ENCODE data around the gene TMEM82.

The TMEM82 gene

DNA sequence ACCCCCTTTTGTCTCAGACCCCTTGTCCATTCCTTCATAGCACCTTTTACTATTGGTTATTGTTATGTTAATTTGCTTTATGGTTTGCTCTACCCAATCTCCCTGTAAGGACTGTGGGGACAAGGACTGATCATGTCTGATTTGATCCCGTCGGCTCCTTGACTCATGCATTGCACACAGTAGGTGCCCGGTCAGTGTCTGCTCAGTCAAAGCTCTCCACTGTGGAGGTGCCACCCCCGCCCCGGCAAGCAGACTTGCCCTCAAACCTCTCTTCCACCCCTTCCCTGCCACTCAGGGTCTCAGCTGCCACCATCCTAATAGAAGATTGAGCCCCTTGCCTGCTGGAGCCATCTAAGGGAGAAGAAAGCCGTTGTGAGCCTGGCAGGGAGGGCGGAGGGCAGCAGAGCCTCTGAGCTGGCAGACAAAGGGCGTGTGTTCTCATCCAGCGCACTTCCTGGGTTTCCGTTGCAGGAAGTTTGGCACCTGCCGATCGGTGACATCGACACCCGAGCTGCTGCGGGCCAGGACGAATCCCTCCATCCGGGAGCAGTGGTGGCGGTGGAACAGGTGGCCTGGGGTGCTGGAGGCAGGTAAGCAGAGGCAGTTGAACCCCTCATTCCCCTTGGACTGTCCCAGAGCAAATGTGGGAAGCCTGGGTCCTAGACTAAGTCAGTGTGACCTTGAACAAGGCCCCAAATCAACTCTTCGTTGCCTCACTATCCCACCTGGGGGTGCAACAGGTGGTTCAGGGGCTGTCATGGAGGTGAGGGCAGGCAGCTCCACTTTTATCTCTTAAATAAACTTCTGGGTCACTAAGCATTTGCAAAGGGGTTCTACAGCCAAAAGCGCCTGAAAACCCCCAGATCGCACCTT, 14.1 kb downstream of the TMEM82 start:
- DNase-seq (ENCODE audit: low read depth, low spot score) = no peak

DNA sequence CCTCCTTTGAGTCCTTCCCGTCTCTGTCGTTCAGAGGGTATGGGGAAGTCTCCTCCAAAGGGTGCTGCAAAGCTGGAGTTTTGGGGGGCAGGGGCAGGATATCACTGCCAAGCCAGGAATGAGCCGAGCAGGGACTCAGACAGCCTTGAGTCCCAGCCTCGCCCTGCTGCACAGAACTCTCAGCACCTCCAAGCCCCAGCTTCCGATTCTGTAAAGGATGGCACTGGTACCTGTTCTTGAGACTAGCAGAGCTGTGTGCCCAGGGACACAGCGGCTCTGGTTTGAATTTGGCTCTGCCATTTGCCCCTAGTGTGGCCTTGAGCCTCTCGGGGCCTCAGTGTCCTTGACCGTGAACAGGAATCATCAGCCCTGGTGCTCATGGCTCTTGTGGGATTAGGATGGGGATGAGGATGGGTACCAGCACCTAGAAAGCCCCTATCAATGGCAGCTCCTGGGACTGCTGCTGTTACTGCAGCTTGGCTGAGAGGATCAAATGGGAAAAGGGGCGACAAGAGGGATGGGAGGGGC, 14.8 kb downstream of the TMEM82 start:
- DNase-seq (ENCODE audit: low read depth, low spot score) = no peak

DNA sequence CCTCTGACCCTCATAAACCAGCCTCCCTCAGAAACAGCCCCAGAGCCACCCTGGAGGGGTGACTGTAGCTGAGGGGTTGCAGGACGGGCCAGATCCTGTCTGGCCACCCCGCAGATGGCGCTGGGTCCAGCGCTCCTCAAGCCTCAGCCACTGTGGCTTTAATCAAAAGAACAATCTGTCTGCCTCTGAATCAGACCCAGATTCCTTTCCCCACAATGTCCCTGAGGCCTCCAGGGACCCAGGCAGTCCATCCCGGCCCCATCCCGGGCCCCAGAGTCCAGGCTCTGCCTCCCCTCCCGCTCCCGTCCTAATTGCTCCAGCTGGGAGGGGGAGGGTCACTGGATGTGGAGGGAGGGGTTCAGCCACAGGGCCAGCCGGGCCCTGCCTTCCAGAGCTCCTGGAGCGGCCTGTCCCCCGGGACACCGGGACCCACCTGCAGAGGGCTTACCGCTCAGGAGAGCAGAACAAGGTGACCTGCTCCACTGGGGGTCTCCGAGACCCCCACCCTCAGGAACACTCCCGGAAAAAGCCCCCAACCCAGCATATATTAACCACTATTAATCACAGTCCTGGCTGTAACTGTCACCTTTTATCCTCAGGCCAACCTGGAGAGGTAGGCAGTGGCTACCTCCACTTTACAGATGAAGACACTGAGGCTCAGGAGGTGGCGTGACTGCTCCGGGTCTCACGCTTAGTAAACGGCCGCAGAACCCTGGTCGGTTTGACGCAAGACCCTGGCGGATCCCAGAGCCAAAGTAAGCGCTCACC, 15.5 kb downstream of the TMEM82 start:
- no peak for DNase-seq (ENCODE audit: low read depth, low spot score)

DNA sequence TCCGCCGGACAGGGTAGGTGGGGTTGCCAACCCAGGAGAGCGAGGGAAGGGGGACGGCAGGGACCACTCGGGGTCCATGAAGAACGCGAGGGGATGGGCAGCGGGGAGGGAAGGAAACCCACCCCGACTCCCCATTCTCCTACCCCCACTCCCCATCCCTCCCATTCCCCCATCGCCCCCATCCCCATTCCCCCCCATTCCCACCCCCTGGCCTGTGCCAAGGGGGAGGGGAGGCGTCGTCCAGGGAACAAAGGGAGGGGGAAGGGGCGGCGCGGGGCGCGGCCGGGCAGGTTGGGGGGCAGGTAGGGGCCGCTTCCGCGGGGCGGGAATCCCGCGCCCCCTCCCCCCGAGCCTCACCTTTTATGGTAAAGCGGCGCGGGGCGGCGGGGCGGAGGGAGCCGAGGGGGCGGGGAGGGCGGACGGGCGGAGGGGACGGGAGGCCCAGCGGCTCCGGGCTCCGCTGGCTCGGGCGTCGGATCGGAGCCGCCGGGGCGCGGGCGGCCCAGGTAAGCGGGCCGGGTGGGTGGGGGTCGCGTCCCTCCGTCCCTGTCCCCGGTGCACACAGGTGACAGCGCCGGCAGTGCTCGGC, 16.1 kb downstream of the TMEM82 start, which contains the start of gene FBLIM1:
FBLIM1 (plus strand) TSS at position 453 of the 589 bp plus-strand sequence. CDS start 6,189 bp downstream, outside the sequence.
- no peak for DNase-seq (ENCODE audit: low read depth, low spot score)

DNA sequence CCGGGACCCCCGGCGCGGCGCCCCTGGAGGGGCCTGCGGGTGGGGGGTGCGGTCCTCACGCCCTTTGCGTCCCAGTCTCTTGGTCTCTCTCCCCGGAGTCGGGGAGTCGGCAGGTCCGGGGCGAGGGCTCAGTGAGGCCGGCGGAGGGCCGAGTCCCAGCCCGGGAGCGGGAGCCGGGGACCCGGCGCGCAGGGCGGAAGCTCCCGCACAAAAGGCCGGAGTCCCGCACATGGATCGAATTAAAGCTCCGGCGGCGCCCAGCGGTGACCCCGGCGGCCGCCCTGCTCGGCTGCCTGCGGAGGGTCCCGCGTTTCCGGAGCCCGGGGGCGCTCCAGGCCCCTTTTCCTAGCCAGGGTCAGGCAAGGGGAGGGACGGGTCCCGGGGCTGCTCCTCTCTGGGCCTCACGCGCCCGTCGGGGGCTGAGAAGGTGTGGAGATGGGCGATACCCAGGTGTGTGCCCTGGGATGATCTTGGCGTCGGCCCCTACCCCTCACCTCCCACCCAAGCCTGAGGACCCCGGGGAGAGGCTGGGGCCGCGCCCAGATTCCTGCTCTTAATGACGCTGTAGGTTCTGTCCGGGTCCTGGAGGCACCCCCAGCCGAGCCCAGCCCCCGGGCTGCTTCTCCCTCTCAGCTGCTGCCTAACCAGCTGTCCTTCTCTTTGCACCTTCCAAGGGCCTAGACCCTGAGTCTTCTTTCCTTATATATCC, 16.8 kb downstream of the TMEM82 start:
- DNase-seq (ENCODE audit: low read depth, low spot score) = no peak

DNA sequence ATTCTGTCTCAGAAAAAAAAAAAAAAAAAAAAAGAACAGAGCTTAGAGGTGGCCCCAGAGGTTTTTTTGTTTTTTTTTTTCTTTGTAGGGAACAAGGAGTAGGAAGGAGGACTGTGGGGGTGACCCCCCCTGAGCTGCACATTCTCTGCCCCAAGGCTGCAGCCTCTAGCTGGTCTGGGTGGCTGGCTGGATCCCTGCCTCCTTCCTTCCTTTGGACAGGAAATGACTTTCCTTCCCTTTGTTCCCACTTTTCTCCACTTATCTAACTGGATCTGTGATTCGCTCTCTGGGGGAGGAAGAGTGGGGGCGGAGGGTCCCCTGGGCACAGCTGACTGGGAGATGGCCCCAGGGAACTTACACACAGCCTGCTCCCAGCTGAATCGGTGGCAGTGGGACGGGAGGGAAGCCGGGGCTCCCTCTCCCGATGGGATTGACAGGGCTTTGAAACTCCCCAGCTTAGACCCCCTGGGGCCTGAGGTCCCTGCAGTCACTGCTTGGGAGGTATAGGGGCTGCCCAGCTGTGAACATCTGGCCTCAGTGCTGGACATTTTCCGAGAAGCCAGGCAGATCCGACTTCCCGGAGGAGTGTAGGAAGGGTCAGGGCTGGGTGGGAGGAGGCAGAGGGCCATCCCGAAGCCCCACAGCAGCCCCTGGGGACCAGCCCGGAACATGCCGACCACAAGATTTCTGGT, 18.4 kb downstream of the TMEM82 start:
- no peak for DNase-seq (ENCODE audit: low read depth, low spot score)

DNA sequence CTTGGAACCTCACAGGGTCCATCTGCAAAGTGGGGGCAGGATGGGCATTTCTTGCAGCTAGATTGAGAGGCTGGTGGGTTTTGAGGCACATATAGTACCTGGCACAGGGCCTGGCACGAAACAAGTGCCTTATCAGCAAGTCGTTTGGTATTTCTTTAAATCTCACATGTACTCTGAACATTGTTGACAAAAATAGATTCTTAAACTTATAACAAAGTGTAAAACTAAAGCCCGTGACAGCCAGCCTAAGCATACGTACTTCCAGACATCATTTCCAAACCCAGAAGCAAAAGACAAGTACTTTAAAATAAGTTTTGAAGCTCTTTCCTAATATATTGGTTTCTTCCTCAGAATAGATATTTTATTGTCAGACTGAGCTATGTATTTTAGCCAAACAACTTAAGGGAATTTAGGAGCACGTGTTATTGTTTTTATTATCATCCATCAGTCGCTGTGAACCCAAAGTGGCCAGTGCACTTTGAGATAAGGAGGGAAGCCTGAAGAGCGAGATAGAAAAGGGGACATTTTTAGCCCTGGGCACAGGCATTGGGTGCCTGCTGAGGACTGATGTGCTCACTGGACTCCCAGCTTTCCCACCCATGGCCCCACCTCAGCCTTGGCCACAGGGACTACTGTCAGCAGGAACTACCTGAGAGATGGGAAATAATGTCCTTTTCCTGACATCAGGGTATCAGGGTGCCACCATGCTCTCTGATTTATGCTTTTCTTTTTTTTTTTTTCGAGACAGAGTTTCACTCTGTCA, 19.2 kb downstream of the TMEM82 start:
- no peak for DNase-seq (ENCODE audit: low read depth, low spot score)

DNA sequence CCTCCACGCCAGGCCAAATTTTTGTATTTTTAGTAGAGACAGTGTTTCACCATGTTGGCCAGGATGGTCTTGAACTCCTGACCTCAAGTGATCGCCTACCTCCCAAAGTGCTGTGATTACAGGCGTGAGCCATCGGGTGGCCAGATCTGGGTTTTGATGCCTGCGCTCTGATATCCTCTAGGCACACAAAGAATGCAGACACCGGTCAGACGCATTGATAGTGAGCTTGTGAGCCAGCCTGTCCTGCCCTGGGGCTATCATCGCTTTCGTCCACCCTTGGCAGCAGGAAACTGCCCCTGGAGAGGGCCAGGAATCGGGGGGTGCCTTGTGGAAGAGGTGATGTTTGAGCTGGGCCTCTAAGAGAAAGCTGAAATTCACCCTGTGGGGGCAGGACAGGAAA, 20.2 kb downstream of the TMEM82 start:
- DNase-seq (ENCODE audit: low read depth, low spot score) = no peak

DNA sequence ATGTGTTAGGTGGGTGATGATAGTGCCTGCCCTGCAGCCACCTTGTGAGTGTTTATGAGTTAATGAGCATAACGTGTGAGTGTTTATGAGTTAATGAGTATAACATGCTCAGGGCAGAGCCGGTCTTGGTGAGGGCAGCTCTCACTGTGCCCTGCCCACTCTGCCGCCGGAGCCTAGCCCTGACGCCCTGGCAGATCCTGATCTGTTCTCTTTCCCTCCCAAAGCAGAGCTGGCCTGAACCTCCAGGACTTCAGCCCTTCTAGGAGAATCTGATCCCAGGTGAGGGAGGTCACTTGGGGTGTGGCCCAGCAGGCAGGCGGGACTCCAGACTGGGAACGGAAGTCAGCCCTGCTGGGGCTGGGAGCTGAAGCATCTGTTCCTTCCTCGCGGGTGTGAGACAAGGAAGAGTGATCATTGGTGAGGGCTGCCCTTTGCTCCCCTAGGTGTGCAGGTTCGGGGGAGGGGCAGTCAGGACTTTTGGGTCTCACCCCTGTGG, 22.0 kb downstream of the TMEM82 start:
- no peak for DNase-seq (ENCODE audit: low read depth, low spot score)

DNA sequence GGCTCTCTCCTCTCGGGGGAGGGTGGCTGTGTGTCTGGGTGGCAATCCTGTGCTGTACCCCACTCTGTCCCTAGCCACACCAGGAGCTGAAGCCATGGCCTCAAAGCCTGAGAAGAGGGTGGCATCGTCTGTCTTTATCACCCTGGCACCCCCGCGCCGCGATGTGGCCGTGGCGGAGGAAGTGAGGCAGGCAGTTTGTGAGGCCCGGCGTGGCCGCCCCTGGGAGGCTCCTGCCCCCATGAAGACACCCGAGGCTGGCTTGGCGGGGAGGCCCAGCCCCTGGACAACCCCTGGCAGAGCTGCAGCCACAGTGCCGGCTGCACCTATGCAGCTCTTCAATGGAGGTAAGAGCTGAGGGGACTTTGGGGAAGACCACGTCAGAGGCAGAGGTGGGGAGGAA, 22.6 kb downstream of the TMEM82 start:
- DNase-seq (ENCODE audit: low read depth, low spot score) = no peak

DNA sequence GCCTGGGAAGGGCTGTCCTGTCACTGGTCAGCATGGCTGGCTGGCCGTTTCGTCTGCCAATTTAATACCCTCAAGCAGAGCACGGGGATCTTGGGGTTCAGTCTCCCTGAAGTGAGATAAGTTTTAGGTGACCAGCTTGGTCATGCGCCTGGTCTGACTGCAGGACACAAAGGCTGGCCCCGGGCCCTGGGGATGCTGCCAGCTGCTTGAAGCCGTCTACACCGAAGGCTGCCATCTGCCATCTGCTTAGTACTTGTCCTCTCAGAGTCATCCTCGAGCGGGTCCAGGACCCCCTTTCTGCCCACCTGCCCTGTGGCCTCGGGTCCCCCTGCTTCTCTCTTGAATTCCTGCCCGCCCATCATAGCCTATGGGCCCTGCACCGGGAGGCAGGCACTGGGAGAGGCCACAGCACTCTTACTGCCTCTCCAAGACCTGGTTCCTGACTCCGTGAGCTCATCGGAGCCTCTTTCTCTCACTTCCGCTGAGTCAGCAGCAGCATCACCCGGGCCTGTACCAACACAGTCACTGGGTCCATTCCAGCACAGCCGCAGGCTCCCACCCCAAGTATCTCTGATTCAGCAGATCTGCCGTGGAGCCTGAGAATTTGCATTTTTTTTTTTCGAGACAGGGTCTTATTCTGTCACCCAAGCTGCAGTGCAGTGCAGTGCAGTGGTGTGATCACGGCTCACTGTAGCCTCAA, 23.3 kb downstream of the TMEM82 start:
- no peak for DNase-seq (ENCODE audit: low read depth, low spot score)

DNA sequence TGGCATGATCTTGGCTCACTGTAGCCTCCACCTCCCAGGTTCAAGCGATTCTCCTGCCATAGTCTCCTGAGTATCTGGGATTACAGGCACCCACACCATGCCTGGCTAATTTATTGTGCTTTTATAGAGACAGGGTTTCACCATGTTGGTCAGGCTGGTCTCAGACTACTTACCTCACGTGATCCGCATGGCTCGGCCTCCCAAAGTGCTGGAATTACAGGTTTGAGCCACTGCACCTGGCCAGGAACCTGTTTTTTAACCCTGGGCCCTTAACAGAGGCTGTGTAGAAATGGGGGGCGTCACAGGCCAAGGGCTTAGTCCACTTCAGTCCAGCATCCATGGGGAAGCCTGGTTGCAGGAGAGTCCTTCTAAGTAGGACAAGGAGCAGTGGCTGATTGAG, 25.6 kb downstream of the TMEM82 start:
- no peak for DNase-seq (ENCODE audit: low read depth, low spot score)

DNA sequence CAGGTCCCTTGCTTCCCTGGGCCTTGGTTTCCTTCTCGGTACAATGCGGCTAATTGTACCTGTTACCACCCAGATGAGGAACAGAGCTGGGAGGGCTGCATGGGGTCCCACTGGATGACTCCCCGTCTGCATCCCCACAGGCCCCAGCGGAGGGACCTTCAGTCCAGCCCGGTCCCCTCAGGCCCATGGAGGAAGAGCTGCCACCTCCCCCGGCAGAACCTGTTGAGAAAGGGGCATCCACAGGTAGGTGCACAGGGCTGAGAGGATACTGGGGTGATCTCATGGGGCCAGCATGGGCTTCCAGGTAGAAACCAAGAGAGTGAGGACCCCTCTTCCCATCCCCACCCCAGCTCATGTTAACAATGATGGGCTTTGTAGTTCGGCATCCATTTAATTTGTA, 26.1 kb downstream of the TMEM82 start:
- DNase-seq (ENCODE audit: low read depth, low spot score) = no peak

DNA sequence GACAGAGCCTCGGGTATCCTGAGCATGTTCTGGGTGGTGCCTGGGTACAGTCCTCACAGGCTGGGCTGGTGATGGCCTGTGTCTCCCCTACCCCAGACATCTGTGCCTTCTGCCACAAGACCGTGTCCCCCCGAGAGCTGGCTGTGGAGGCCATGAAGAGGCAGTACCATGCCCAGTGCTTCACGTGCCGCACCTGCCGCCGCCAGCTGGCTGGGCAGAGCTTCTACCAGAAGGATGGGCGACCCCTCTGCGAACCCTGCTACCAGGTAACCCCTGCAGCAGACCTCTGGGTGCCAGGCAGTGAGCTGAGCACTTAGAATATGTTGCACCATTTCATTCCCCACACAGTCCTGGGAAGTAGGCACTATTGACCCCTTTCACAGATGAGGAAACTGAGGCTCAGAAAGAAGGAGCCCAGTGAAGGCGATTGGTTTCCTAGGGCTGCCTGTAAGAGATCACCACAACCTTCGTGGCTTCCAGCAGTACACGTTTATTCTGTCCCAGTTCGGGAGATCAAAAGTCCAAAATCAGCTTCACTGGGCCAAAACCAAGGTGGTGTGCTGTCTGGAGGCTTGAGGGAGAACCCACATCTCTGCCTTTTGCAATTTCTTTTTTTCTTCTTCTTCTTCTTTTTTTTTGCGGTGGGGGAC, 28.1 kb downstream of the TMEM82 start:
- no peak for DNase-seq (ENCODE audit: low read depth, low spot score)

DNA sequence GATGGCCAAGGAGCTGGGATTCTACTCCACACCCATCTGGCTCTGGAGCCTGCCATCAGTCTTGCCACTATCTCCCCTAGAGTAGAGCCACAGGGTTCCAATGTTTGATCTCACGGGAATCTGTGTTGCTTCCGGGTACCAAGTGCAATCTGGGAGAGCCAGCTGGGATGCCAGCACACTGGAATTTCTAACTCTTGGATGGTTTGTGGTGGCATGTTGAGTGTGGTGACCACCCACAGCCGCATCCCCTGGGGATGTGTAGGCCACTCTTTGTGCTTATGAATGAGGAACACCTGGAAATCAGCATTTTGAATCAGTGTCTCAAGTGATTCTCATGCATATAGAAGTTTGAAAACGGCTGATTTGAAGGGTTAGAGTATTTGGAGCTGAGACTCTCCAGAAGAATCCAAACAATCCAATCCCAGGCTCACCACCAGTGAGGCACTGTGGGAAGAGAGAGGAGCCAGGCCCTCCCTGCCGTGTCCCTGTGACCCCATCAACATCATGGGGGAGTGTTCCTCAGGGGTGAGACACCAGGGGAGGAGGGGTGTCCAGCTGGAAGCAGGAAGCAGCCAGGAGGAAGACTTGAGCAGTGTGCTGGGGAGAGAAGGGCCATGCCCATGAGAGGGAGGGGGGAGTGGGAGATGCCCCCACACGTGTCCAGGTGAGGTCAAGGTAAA, 29.7 kb downstream of the TMEM82 start:
- DNase-seq (ENCODE audit: low read depth, low spot score) = no peak

DNA sequence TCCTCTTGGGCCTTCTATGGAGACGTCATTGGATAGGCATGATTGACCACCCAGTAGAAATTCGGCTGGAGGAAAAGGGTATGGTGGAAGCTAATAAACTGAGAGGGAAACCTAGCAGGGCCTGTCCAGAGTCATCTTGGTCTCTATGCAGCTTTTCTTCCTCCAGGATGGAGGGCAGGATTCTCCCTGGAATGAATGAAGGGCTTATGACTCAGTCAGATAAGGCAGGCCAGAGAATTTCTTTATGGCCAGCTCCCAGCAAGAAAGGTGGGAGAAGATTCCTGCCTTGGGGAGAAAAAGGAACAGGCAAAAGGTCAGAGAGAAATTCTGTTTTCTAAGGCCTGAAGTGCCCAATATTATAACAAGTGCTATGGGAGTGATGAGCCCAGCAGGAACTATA, 33.4 kb downstream of the TMEM82 start:
- no peak for DNase-seq (ENCODE audit: low read depth, low spot score)

DNA sequence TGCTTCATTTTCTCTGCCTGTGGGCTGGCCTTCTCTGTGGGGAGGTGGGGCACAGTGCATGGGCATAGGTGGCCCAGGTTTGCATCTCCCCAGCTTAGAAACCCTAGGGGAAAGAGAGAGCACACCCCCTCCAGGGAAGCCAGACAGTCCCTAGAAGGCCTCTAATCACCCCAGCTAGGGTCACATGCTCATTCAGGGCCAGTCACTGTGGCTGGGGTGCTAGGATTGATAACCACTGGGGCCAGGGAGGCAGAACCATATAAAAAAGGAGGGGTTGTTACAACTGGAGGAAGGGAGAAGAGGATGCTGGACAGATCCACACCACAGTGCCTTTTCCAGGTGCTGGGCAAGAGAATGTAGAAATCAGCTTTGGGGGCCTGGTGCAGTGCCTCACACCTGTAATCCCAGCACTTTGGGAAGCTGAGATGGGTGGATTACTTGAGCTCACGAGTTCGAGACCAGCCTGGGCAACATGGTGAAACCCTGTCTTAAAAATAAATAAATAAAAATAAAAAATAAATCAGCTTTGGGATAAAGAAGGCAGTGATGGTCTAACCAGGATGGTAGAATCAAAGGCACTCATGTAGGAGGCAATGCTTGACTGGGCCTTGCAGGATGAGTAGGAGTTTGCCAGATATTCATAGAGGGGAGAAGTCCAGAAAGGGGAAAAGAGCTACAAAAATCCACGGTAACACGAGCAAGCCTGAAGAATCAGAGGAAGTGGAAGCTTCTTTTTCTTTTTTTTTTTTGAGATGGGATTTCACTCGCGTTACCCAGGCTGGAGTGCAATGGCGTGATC, 35.8 kb downstream of the TMEM82 start:
- DNase-seq (ENCODE audit: low read depth, low spot score) = no peak

All from activated CD4-positive, CD25-positive, alpha-beta regulatory T cell treated with anti-CD3 and anti-CD28 coated beads, Interleukin-2, amount 50 U/mL, for 16 hours (primary cell).